Measurements from ENCODE around the gene CUL7. TPM values are rescaled to one million over a fixed set of nuclear protein-coding genes. Genes with fewer than 3 reads are reported as not detected.

Gene CUL7
- total and polyA plus RNA-seq, 10 of the 15 experiments (the other 5 are each of a cell fraction or from before 2014, with no cell fraction given), result 0.66 to 18.4 (median 10.9) TPM

GRCh38 chr6:43074847-43075669, 21.4 kb upstream of the CUL7 start:
- no peaks in the 10 kb centered on the region for H3K36me3 ChIP-seq (ENCODE audit: control insufficient read depth in 2 of 2, insufficient read depth in 2 of 2, low read length in 1 of 2)
- no peak overlapping the region for H3K4me3 ChIP-seq
- ATAC-seq (no peak), DNase-seq (ENCODE audit: low read depth, low spot score) (no peak), FAIRE-seq (no peak)
- ChIA-PET CTCF (no interaction called here), SMC1A (ENCODE audit: uncharacterized antibody, unreplicated experiment) (no interaction called here), RAD21 (ENCODE audit: unreplicated experiment) (interaction anchor here (0.8 kb wide), 1 partner anchor 26 kb away, joined by 3 read pairs; no protein-coding TSS in a partner anchor), POLR2A (interaction anchor here (0.5 kb wide), 1 partner anchor 33 kb away, joined by 3 read pairs; no protein-coding TSS in a partner anchor)
- intact Hi-C loops (cut with micrococcal nuclease; ENCODE audit: unreplicated experiment), result no loop called here
- no TSS peak for BruUV-seq (replicated peaks)
- H3K9me3 ChIP-seq (replicated peaks; ENCODE audit: control insufficient read depth, insufficient read depth, low read length), result no peaks in the 10 kb centered on the region
- H3K79me2 ChIP-seq (ENCODE audit: control insufficient read depth, insufficient read depth, low read length), result no peaks in the 10 kb centered on the region
- no peak overlapping the region for H3K27ac ChIP-seq (ENCODE audit: control insufficient read depth, insufficient read depth)
- WGBS (ENCODE audit: insufficient coverage, insufficient replicate concordance, low lambda C conversion rate, missing lambda C conversion rate), result 37% methylated on average over 6 of the region's 6 CpGs
- peaks cover 7% of the 10 kb centered on the region; the same call in 1 of the 2 replicates for H3K4me1 ChIP-seq (ENCODE audit: control insufficient read depth, insufficient read depth, low read length)
- H3K27me3 ChIP-seq (replicated peaks in 1 of 2; ENCODE audit: control insufficient read depth in 2 of 2, insufficient read depth in 2 of 2, low read length in 1 of 2), result peaks cover 8 to 12% of the 10 kb centered on the region in 2 experiments; a peak in 3 of 4 replicates
- in situ Hi-C loops (cut with MboI), result no loop called here
- TF ChIP-seq NFIC (IDR thresholded peaks at IDR 0.05; ENCODE audit: low read depth, low read length) (no peak), ZNF217 (IDR thresholded peaks at IDR 0.05) (no peak), USF1 (IDR thresholded peaks at IDR 0.05; ENCODE audit: borderline replicate concordance, extremely low read length, insufficient read depth, low read depth, low read length) (no peak), EP300 (IDR thresholded peaks at IDR 0.05; ENCODE audit: borderline replicate concordance in 1 of 2, control insufficient read depth in 1 of 2, low read depth in 2 of 2, low read length in 2 of 2) (no peak), ZBTB4 (CRISPR knock-in tag; IDR thresholded peaks at IDR 0.05) (no peak), BMI1 (IDR thresholded peaks at IDR 0.05; ENCODE audit: borderline replicate concordance) (no peak), FOXM1 (IDR thresholded peaks at IDR 0.05; ENCODE audit: low read depth, low read length) (no peak), RUNX3 (IDR thresholded peaks at IDR 0.05; ENCODE audit: low read length) (no peak), POU2F2 (IDR thresholded peaks at IDR 0.05; ENCODE audit: borderline replicate concordance, low read depth, low read length) (no peak), TBL1XR1 (IDR thresholded peaks at IDR 0.05; ENCODE audit: low read depth, low read length) (no peak), DPF2 (IDR thresholded peaks at IDR 0.05) (no peak), PAX5 (IDR thresholded peaks at IDR 0.05; ENCODE audit: borderline replicate concordance, low read depth, low read length) (no peak), PAX8 (IDR thresholded peaks at IDR 0.05) (no peak)
- no peak overlapping the region for H2AFZ ChIP-seq (ENCODE audit: control insufficient read depth, low read depth, low read length)
- H3K4me2 ChIP-seq (ENCODE audit: control insufficient read depth, insufficient read depth), result no peak overlapping the region
- no peak overlapping the region for H3K9ac ChIP-seq (ENCODE audit: control insufficient read depth, insufficient read depth, low read length)
- H4K20me1 ChIP-seq (ENCODE audit: control insufficient read depth, insufficient read depth), result no peaks in the 10 kb centered on the region

Data from GM12878 (cell line).